H9 (cell line): Measurements from ENCODE around the gene GRID2. TPM values are rescaled to one million over a fixed set of nuclear protein-coding genes. Genes with fewer than 3 reads are reported as not detected.

Experiments used
- DNase-seq: peaks from one replicate; pipeline ENCODE4 v3.0.0-alpha.2; 2017
- H2AFZ ChIP-seq: one replicate; pipeline ENCODE4 v1.6.1; 2013; ENCODE audit warnings: mild to moderate bottlenecking, low read length, control low read depth, moderate library complexity
- H2AK5ac ChIP-seq: 2 replicates; pipeline ENCODE4 v1.6.1; 2013; ENCODE audit warnings: low read length, control low read depth, mixed read lengths; ENCODE audit not compliant: insufficient read length
- H2BK120ac ChIP-seq: one replicate; pipeline ENCODE4 v1.6.1; 2013; ENCODE audit warnings: low read depth, mild to moderate bottlenecking, low read length, control low read depth, inconsistent platforms; ENCODE audit not compliant: poor library complexity, severe bottlenecking
- H2BK12ac ChIP-seq: 2 replicates; pipeline ENCODE4 v1.6.1; 2013; ENCODE audit warnings: low read length, control low read depth, mixed read lengths, low read depth; ENCODE audit not compliant: insufficient read length
- H2BK15ac ChIP-seq: 2 replicates; pipeline ENCODE4 v1.6.1; 2013; ENCODE audit warnings: low read depth, low read length, control low read depth
- H2BK20ac ChIP-seq: one replicate; pipeline ENCODE4 v1.6.1; 2013; ENCODE audit warnings: low read depth, mild to moderate bottlenecking, low read length, control low read depth, inconsistent platforms; ENCODE audit not compliant: poor library complexity, severe bottlenecking
- H2BK5ac ChIP-seq: 2 replicates; pipeline ENCODE4 v1.6.1; 2013; ENCODE audit warnings: low read length, control low read depth, mixed read lengths; ENCODE audit not compliant: insufficient read length
- H3K14ac ChIP-seq: 2 replicates; pipeline ENCODE4 v1.6.1; 2013; ENCODE audit warnings: low read length, control low read depth; ENCODE audit not compliant: insufficient read depth
- H3K18ac ChIP-seq: 2 replicates; pipeline ENCODE4 v1.6.1; 2013; ENCODE audit warnings: low read depth, mild to moderate bottlenecking, mixed read lengths, low read length, control low read depth; ENCODE audit not compliant: insufficient read length
- H3K23ac ChIP-seq: 2 replicates; pipeline ENCODE4 v1.6.1; 2013; ENCODE audit warnings: low read length, control low read depth, mixed read lengths, low read depth; ENCODE audit not compliant: insufficient read length
- H3K23me2 ChIP-seq: 2 replicates; pipeline ENCODE4 v1.6.1; 2013; ENCODE audit warnings: low read depth, mild to moderate bottlenecking, mixed read lengths, low read length, control low read depth; ENCODE audit not compliant: insufficient read length, poor library complexity, severe bottlenecking
- H3K27ac ChIP-seq: 2 replicates; pipeline ENCODE4 v1.5.1; 2013; ENCODE audit warnings: low read length, control low read depth, mixed read lengths, low read depth; ENCODE audit not compliant: insufficient read length
- H3K27me3 ChIP-seq: 2 replicates; pipeline ENCODE4 v1.6.1; 2013; ENCODE audit warnings: low read length, control low read depth, inconsistent platforms; ENCODE audit not compliant: insufficient read depth
- H3K4ac ChIP-seq: 2 replicates; pipeline ENCODE4 v1.6.1; 2013; ENCODE audit warnings: low read depth, mild to moderate bottlenecking, control low read depth, inconsistent platforms, low read length, moderate library complexity
- H3K4me1 ChIP-seq: 2 replicates; pipeline ENCODE4 v1.6.1; 2013; ENCODE audit warnings: low read length, control low read depth, inconsistent platforms; ENCODE audit not compliant: insufficient read depth
- H3K4me2 ChIP-seq: 2 replicates; pipeline ENCODE4 v1.6.1; 2013; ENCODE audit warnings: low read length, control low read depth, mixed read lengths; ENCODE audit not compliant: insufficient read length, insufficient read depth
- H3K56ac ChIP-seq: 2 replicates; pipeline ENCODE4 v1.6.1; 2013; ENCODE audit warnings: low read depth, mild to moderate bottlenecking, mixed read lengths, low read length, control low read depth; ENCODE audit not compliant: insufficient read length
- H3K79me1 ChIP-seq: 2 replicates; pipeline ENCODE4 v1.6.1; 2013; ENCODE audit warnings: low read depth, mild to moderate bottlenecking, moderate library complexity, low read length, control low read depth, inconsistent platforms; ENCODE audit not compliant: insufficient read depth, poor library complexity, severe bottlenecking
- H3K79me2 ChIP-seq: 2 replicates; pipeline ENCODE4 v1.6.1; 2013; ENCODE audit warnings: low read length, control low read depth, inconsistent platforms; ENCODE audit not compliant: insufficient read depth
- H3K9ac ChIP-seq: 2 replicates; pipeline ENCODE4 v1.6.1; 2013; ENCODE audit warnings: low read length, control low read depth, mixed read lengths; ENCODE audit not compliant: insufficient read length; ENCODE audit errors: extremely low read depth
- H3K9me3 ChIP-seq: one replicate; pipeline ENCODE4 v1.6.1; 2013; ENCODE audit warnings: low read depth, low read length, inconsistent platforms; ENCODE audit not compliant: control insufficient read depth
- H3T11ph ChIP-seq: one replicate; pipeline ENCODE4 v1.6.1; 2013; ENCODE audit warnings: mild to moderate bottlenecking, low read length, control low read depth, inconsistent platforms
- H4K20me1 ChIP-seq: one replicate; pipeline ENCODE4 v1.6.1; 2013; ENCODE audit not compliant: control insufficient read depth, insufficient read length, insufficient read depth
- H4K5ac ChIP-seq: 2 replicates; pipeline ENCODE4 v1.6.1; 2013; ENCODE audit warnings: low read depth, mild to moderate bottlenecking, mixed read lengths, low read length, control low read depth; ENCODE audit not compliant: insufficient read length
- H4K8ac ChIP-seq: replicated peaks from 2 replicates; pipeline ENCODE4 v1.6.1; 2013; ENCODE audit warnings: low read length, control low read depth, mixed read lengths, low read depth; ENCODE audit not compliant: insufficient read length
- H4K91ac ChIP-seq: 2 replicates; pipeline ENCODE4 v1.6.1; 2013; ENCODE audit warnings: low read depth, mild to moderate bottlenecking, moderate library complexity, mixed read lengths, low read length, control low read depth; ENCODE audit not compliant: insufficient read length
- H3K27ac Mint-ChIP-seq, 3 experiments: 2 replicates in 2 of 3; 3 replicates in 1 of 3; pipeline ENCODE4 v1.8.0; 2020 to 2021; ENCODE audit warnings: mixed read lengths in 3 of 3, mild to moderate bottlenecking in 1 of 3, moderate library complexity in 1 of 3
- H3K27me3 Mint-ChIP-seq: 2 replicates; pipeline ENCODE4 v1.8.0; 2021; ENCODE audit warnings: low read depth, mild to moderate bottlenecking, moderate library complexity, mixed read lengths
- H3K36me3 Mint-ChIP-seq, 3 experiments: 2 replicates in 2 of 3; 3 replicates in 1 of 3; pipeline ENCODE4 v1.8.0; 2020 to 2021; ENCODE audit warnings: low read depth in 3 of 3, mixed read lengths in 3 of 3; ENCODE audit not compliant: insufficient read depth in 1 of 3
- H3K4me1 Mint-ChIP-seq, 2 experiments: 2 replicates each; pipeline ENCODE4 v1.8.0; 2020; ENCODE audit warnings: mixed read lengths in 2 of 2
- H3K4me3 Mint-ChIP-seq, 2 experiments: 2 replicates in 1 of 2; 3 replicates in 1 of 2; pipeline ENCODE4 v1.8.0; 2020 to 2021; ENCODE audit warnings: mild to moderate bottlenecking in 2 of 2, mixed read lengths in 2 of 2, moderate library complexity in 1 of 2
- H3K9me3 Mint-ChIP-seq, 2 experiments: 2 replicates in 1 of 2; 3 replicates in 1 of 2; pipeline ENCODE4 v1.8.0; 2020; ENCODE audit warnings: mild to moderate bottlenecking in 2 of 2, mixed read lengths in 2 of 2, moderate library complexity in 1 of 2
- CTCF ChIP-seq: fragments of 200-600 bp; sonication (generic); conservative IDR thresholded peaks from 3 replicates; pipeline ENCODE4 v1.8.0; 2021; ENCODE audit warnings: antibody characterized with exemption, mild to moderate bottlenecking
- WGBS: extraction: QIAGEN DNeasy Blood & Tissue Kit; methylation state at CpG from one replicate; pipeline ENCODE4 v1.1.7; 2013; ENCODE audit warnings: missing lambda C conversion rate, low lambda C conversion rate, mixed read lengths; ENCODE audit not compliant: insufficient read length; ENCODE audit errors: extremely low coverage; 5-methylcytosine and 5-hydroxymethylcytosine counted together
- total RNA-seq: library from RNA; stranded (reverse); gene quantifications from 2 replicates; pipeline ENCODE4 v1.2.1, GENCODE V29; 2021

GRID2 gene
- total RNA-seq, 1 experiment from 2014 or later: 21.8 TPM

GRCh38 chr4:92483341-92483740, 179.6 kb downstream of the GRID2 start:
- Histone ChIP-seq H3K56ac (no peak overlapping the region), H3K4ac (no peak overlapping the region), H2AK5ac (no peak overlapping the region), H3K18ac (no peak overlapping the region), H3K9ac (no peak overlapping the region), H2BK15ac (no peak overlapping the region), H3K14ac (no peak overlapping the region), H4K8ac (no peak overlapping the region), H4K91ac (no peak overlapping the region), H2BK12ac (no peak overlapping the region), H3K23me2 (no peaks in the 10 kb centered on the region), H3K27me3 (no peaks in the 10 kb centered on the region), H2BK20ac (no peak overlapping the region), H4K5ac (no peak overlapping the region), H3K9me3 (no peaks in the 10 kb centered on the region), H3K4me1 (peaks cover 4% of the 10 kb centered on the region; the same call in 1 of the 2 replicates), H2BK120ac (no peak overlapping the region), H3K23ac (no peak overlapping the region), H3K79me1 (no peaks in the 10 kb centered on the region), H3K79me2 (peaks cover 23% of the 10 kb centered on the region; the same call in 1 of the 2 replicates), H3K4me2 (no peak overlapping the region), H3K27ac (no peak overlapping the region), H3T11ph (no peak overlapping the region), H2BK5ac (no peak overlapping the region), H2AFZ (no peak overlapping the region), H4K20me1 (no peaks in the 10 kb centered on the region)
- TF ChIP-seq CTCF: no peak
- Mint-ChIP-seq H3K27ac (peak overlapping the region in 2 of 3 experiments; percentile 34 to 88; a peak in 5 of 7 replicates), H3K27me3 (no peaks in the 10 kb centered on the region), H3K36me3 (no peaks in the 10 kb centered on the region), H3K4me3 (no peak overlapping the region), H3K4me1 (peaks cover 48 to 53% of the 10 kb centered on the region in 2 experiments), H3K9me3 (no peaks in the 10 kb centered on the region; a peak in 1 of 5 replicates)
- no peak for DNase-seq
- WGBS: no CpG with 5 or more reads among the region's 3 CpGs
